MG63 (cell line): Measurements from ENCODE around the gene FLOT1. TPM values are rescaled to one million over a fixed set of nuclear protein-coding genes. Genes with fewer than 3 reads are reported as not detected.

ENCODE experiments used
- DNase-seq: peaks from one replicate; pipeline ENCODE4 v3.0.0-alpha.2; 2020
- H3K27me3 ChIP-seq: fragments of 250-450 bp; sonication (Bioruptor Pico); 2 replicates; pipeline ENCODE4 v1.5.1; 2020; ENCODE audit warnings: mild to moderate bottlenecking, moderate library complexity
- H3K36me3 ChIP-seq: fragments of 250-450 bp; sonication (Bioruptor Pico); 2 replicates; pipeline ENCODE4 v1.5.1; 2020; ENCODE audit warnings: mild to moderate bottlenecking, moderate library complexity
- H3K4me3 ChIP-seq: fragments of 250-450 bp; sonication (Bioruptor Pico); 2 replicates; pipeline ENCODE4 v1.5.1; 2020; ENCODE audit warnings: mild to moderate bottlenecking, moderate library complexity
- H3K9me3 ChIP-seq: fragments of 250-450 bp; sonication (Bioruptor Pico); 2 replicates; pipeline ENCODE4 v1.5.1; 2020; ENCODE audit warnings: mild to moderate bottlenecking, moderate library complexity
- total RNA-seq: library from RNA; depleted of rRNA; stranded (reverse); fragments of >200 nt; shearing (Covaris generic); gene quantifications from 2 replicates; pipeline ENCODE4 v1.2.3, GENCODE V29; 2014; ENCODE audit warnings: low replicate concordance; rRNA removed

The FLOT1 gene, protein sequence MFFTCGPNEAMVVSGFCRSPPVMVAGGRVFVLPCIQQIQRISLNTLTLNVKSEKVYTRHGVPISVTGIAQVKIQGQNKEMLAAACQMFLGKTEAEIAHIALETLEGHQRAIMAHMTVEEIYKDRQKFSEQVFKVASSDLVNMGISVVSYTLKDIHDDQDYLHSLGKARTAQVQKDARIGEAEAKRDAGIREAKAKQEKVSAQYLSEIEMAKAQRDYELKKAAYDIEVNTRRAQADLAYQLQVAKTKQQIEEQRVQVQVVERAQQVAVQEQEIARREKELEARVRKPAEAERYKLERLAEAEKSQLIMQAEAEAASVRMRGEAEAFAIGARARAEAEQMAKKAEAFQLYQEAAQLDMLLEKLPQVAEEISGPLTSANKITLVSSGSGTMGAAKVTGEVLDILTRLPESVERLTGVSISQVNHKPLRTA
- 111 and 137 TPM in 2 replicates for total RNA-seq

DNA sequence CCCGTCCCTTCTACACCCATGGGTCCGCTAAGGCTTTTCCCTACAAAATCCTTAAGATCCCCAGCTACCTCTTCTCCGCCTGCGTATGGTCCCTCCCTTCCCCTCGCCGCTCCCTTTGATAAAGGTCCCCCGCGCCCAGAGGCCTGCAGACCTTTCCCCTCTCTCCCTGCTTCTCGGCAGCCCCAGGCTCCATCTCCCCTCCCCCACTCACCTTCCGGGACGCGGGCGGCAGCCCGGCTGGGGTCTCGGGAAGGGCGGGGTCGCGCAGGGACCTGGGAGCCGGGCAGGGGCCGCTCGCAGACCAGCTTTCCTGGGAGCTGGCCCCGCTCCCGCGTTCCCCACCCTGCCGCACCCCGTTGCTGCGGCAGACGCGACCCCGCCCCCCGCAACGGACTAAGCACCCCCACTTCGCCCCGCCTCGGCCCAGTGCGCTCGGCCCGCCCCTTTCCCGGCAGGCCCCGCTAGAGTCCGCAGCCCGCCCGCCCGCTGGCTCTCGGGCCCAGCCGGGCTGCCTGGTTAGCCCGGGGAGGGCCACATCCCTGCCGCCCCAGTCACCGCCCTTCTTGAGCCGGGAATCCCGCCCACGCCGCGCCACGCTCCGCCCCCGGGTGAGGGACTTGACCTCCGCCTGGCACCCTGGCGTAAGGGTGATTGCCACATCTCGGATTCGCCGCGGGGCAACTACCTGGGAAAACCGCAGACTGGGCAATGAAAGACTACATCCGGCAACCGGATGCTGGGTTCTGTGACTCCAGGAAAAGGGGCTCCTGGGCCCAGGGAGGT lies at the start of gene FLOT1:
FLOT1 (minus strand) TSS at position 372 of the 783 bp plus-strand sequence. CDS start 498 bp downstream, outside the sequence.
- Histone ChIP-seq H3K27me3 (no peaks in the 10 kb centered on the region), H3K9me3 (no peaks in the 10 kb centered on the region), H3K36me3 (peaks cover 50% of the 10 kb centered on the region), H3K4me3 (peak within 1 kb of the TSS; percentile 64)
- peak; percentile 98 for DNase-seq

DNA sequence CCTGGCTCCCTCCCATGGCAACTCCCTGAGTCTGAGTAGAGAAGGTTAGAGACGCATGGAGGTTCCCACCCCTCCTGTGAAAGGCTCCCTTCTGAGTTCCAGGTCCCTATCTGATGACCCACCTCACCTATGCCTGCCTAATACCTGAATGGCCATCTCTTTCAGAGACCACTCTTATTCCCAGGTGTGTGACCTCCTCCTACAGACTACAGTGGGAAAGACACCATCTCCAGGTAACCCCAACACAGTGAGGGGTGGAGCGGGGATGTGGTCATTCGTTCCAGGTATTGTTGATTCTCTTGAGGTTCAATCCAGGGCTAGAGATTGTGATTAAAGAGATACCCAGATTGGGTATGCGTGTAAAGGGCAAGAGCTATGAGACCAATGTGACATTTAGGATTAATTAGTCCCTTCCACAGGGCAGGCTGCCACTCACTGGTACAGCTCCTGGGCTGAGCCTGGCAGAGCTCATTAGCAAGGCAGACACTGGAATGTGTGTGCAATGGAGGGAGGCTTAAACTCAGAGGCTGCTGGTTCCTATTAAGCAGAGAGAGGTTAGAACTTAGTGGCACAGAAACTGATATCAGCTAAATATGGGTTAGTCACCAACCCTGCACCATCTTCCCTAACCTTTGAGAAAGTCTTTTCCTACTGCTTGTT lies 48.4 kb upstream of the FLOT1 start:
- no peaks in the 10 kb centered on the region for H3K27me3 ChIP-seq
- no peak for DNase-seq
- H3K4me3 ChIP-seq, result no peak overlapping the region
- H3K9me3 ChIP-seq, result no peaks in the 10 kb centered on the region
- H3K36me3 ChIP-seq, result no peaks in the 10 kb centered on the region

DNA sequence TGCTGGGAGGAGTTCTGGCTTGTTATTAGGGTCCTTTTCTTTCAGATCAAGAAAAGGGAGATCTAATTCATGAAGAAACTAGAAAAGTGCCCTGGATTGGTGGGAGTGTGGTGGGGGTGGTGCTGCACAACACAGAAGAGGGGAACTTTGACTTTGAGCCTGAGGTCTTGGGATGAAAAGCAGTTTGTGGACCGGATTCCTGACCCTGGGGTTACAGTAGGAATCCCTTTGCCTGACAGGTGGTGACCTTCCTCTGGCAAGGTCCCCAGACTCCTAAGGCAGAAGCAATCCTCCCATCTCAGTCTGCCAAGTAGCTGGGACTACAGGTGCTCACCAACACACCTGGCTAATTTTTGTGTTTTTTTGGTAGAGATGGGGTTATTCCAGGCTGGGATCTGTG lies 47.1 kb upstream of the FLOT1 start:
- Histone ChIP-seq H3K9me3 (no peaks in the 10 kb centered on the region), H3K27me3 (no peaks in the 10 kb centered on the region), H3K36me3 (no peaks in the 10 kb centered on the region), H3K4me3 (no peak overlapping the region)
- no peak for DNase-seq

DNA sequence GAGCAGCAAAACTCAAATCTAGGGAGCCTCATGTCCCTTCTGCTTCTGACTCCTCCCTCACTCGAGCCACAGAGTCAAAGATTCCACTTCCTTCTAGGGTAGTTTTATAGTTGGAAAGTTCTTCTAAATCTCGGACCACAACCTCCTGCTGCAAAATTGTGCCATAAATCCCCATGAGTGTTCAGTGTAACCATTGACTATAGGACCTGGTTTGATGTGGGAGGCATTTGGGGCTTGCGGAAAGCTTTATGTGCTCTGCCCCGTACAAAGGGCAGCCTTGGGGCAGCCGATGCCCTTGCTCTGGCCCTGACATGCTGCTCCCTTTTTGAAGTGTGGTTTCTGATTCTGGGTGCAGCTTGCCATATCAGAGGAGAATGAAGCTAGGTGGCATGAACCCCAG lies 45.5 kb upstream of the FLOT1 start:
- H3K9me3 ChIP-seq, result no peaks in the 10 kb centered on the region
- no peak overlapping the region for H3K4me3 ChIP-seq
- DNase-seq, result no peak
- H3K36me3 ChIP-seq, result no peaks in the 10 kb centered on the region
- no peaks in the 10 kb centered on the region for H3K27me3 ChIP-seq

DNA sequence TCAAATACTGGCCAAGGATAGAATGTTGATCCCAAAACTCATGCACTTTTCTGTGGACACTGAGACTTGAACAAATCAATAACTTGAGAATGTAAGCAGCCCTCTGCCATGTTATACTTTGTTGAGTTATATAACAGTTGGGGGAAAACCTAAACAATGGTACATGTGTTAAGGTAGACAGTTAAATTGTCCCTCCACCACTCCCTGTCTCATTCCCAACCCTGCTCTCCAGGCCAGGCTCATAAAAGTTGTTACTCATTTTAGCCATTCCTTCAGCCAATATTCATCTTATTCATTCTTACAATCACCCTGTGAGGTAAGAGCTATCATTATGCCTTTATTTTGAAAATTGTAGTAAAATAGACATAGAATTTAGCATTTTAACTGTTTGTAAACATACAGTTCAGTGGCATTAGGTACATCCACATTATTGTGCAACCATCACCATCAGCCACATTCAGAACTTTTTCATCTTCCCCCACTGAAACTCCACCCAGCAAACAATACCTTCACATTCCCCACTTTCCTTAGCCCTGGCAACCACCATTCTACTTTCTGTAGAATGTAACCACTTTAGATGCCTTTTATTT lies 40.0 kb upstream of the FLOT1 start:
- Histone ChIP-seq H3K9me3 (no peaks in the 10 kb centered on the region), H3K36me3 (no peaks in the 10 kb centered on the region), H3K27me3 (no peaks in the 10 kb centered on the region), H3K4me3 (no peak overlapping the region)
- peak; percentile 54 for DNase-seq

DNA sequence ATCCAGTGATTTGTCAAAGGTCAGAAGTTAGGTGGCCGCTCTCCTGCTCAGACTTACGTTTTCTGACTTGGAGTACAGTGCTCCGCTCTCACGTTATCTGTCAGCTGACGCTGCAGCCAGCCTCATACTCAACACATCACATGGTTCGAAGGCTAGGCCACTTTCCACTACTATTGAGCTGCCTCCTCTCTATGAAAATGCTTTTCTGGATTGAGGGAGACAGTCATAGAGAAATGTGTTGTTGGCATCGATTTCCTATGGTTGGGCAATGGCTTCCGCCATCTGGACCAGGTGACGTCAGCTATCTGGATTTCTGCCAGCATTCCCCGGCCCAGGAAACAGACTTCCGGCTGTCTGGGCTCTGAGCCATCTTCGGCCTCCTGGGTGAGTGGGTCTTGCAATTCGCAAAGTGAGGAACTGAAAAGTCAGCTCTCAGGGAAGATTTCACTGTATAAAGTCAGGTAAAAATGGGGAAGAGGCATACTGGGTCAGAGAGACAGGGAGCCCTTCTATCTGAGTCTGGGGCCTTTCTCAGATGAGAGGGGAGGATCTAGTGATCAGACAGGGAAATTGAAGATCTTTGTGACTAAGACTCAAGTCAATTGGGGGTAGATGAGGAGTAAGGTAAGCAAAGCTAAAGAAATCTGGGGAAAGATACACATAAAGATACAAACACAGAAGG lies 39.4 kb upstream of the FLOT1 start:
- DNase-seq, result peak; percentile 94
- Histone ChIP-seq H3K9me3 (no peaks in the 10 kb centered on the region), H3K4me3 (no peak overlapping the region), H3K36me3 (no peaks in the 10 kb centered on the region), H3K27me3 (no peaks in the 10 kb centered on the region)

DNA sequence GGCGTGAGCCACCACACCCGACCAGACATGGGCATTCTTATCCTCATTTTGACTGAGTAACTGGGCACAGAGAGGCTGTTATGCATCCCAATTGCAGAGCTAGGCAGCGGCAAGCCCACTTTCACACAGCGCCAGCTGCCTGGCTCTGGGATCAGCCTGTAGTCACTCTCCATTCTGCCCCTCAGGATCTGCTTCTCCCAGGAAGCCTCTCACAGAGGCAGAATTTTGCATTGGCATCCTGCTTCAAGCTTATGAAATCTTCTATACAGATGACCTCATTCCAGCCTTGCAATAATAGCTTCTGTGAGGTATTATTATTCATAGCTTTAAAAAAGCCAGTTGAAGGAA lies 38.9 kb upstream of the FLOT1 start:
- Histone ChIP-seq H3K4me3 (no peak overlapping the region), H3K27me3 (no peaks in the 10 kb centered on the region), H3K36me3 (no peaks in the 10 kb centered on the region), H3K9me3 (no peaks in the 10 kb centered on the region)
- DNase-seq, result peak; percentile 65

DNA sequence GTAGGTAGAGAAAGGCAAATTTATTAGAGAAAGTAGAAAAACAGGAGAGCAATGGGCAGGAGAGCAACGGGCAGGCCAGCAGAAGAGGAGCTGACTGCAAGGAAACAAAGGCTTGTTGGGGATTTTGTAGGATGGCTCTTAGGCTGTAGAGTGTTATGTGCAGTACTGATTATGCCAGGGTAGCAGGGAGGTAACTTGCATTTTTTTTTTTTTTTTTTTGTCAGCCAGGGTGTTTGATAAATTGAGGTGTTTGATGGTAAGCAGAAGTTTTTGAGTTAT lies 38.1 kb upstream of the FLOT1 start:
- Histone ChIP-seq H3K9me3 (no peaks in the 10 kb centered on the region), H3K36me3 (no peaks in the 10 kb centered on the region), H3K27me3 (no peaks in the 10 kb centered on the region), H3K4me3 (no peak overlapping the region)
- DNase-seq, result no peak

DNA sequence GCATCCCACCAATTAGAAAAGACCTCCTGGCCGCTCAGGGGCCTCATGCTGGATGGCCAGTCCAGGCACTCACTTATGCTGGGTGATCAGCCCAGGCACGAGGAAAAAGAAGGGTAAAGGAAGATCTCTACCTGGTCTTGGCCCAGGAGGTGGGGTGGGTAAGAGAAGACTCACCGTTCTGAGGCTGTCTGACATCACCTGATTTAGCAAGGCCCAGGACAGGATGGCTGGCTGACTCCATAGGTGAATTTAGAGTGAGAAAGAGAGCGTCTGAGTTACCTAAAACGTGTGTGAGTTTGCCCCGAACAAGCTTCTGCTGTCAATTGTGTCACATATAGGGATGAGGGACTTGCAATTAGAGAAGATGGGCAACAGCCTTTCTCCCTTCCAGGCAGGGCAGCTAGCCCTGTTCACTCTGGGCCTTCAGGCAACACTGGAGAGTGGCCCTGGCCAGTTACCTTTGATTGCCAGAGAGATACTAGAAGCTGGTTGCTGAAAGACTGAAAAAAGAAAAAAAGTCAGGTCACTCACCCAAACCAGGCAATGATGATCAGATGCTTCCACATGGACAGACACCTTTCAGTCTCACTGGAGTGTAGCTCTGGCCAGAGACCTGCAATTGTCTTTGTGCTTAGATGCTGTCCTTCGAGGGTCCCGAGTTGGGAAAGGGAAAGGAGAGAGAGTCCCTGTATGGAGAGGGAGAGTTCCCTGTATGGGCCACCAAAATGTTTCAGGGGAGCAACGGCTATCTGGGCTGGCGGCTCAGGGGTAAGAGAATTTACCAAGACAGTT lies 37.6 kb upstream of the FLOT1 start:
- no peaks in the 10 kb centered on the region for H3K27me3 ChIP-seq
- H3K9me3 ChIP-seq, result no peaks in the 10 kb centered on the region
- H3K4me3 ChIP-seq, result no peak overlapping the region
- no peaks in the 10 kb centered on the region for H3K36me3 ChIP-seq
- DNase-seq, result no peak

DNA sequence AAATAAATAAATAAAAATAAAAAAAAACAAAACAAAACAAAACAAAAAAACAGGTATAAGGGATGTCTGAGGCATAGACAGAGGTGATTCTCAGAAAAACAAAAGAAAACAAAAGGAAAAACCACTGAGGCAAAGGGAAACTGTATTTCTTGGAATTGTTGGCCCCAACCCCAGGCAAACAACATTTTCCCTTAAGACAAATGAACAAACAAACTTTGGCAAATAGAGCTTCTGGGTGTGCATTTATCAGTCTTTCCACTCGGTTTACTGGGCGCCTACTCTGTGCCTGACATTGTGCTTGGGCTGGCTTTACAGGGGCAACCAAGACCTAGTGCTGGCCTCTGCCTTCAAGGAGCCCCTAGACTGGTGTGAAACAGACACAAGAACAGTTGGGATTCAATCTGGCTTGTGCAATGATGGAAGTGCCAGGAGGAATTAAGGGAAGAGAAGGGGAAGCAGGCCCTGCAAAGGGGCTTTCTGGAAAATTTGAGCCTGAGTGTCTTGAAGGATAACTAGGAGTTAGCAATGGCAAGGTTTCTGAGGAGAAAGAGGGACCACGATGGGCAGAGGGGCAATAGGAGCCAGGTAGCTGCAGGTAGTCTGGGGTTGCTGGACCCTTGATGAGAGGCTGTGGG lies 35.6 kb upstream of the FLOT1 start:
- DNase-seq, result no peak
- H3K36me3 ChIP-seq, result no peaks in the 10 kb centered on the region
- no peaks in the 10 kb centered on the region for H3K9me3 ChIP-seq
- no peak overlapping the region for H3K4me3 ChIP-seq
- no peaks in the 10 kb centered on the region for H3K27me3 ChIP-seq

DNA sequence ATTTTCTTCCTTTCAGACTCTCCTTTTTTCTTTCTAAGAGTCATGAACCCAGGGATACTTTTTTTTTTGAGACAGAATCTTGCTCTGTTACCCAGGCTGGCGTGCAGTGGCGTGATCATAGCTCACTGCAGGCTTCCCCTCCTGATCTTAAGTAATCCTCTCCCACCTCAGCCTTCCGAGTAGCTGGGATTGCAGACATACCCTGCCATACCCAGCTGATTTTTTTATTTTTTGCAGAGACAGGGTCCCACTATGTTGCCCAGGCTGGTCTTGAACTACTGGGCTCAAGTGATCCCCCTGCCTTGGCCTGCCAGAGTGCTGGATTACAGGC lies 34.6 kb upstream of the FLOT1 start:
- Histone ChIP-seq H3K4me3 (no peak overlapping the region), H3K36me3 (no peaks in the 10 kb centered on the region), H3K9me3 (no peaks in the 10 kb centered on the region), H3K27me3 (no peaks in the 10 kb centered on the region)
- DNase-seq, result no peak

DNA sequence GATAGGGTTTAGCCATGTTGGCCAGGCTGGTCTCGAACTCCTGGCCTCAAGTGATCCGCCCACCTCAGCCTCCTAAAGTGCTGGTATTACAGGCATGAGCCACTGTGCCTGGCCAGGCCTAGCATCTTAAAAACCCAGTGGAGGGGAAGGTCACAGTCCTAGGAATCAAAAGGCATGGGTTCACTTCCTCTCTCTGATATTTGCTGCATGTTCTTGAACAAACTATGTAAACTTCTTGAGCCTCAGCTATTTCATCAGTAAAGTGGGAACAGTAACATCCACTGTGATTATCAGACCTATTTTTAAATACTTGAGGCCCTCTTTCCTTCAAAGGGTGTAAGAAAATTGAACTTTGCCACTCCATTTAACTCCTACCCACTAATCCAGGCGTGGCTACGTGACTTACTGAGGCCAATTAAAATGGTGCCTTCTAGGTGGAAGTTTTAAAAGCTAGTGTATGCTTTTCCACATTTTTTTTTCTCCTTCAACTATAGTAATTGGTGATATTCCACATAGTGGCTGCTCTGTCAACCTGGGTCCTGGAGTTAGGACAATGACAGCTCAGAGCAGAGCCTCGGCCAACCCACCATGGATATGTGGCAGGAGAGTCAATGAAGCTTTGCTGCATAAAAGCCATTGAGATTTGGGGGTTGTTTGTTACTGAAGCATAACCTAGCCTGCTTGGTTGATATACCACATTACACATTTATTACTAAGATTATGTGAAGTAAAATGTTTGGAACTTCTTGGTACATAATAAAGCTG lies 34.1 kb upstream of the FLOT1 start:
- DNase-seq, result no peak
- Histone ChIP-seq H3K4me3 (no peak overlapping the region), H3K27me3 (no peaks in the 10 kb centered on the region), H3K9me3 (no peaks in the 10 kb centered on the region), H3K36me3 (no peaks in the 10 kb centered on the region)

DNA sequence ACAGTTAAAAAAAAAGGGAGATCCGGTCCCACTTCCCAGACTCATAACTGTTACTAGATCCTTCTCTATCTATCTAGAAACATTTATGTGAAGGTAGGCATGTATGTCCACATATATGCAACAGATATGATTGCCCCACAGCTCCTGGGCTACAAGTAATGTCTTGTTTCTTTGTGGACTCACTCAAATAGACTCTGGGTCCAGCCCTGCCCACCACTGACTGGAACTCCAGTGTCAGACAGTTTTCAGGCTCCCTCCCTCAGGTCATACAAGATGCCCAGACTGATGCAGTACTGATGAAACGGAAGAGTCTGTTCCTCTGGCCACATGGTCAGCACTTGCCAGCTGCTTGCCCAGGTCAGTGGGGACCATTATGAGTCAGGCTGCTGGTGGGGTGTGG lies 32.6 kb upstream of the FLOT1 start:
- H3K9me3 ChIP-seq, result no peaks in the 10 kb centered on the region
- DNase-seq, result no peak
- no peaks in the 10 kb centered on the region for H3K36me3 ChIP-seq
- H3K4me3 ChIP-seq, result no peak overlapping the region
- no peaks in the 10 kb centered on the region for H3K27me3 ChIP-seq

DNA sequence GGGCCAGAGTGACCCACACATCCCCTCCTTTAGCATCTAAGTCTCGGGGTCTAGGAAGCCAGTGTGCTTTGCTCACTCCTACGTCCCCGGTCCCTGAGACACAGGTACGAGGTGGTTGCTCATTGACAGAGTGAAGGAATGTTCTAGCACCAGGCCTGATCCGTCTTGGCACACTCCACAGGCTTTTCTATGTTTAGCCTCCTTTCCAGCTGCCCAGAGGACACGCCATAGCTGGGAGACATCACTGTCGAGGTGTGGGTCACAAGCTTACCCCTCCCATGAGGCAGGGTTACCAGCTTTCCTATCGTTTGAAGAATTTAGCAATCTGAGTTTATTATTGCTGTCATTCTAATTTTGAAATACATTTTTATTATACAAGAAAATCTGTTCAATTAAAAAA lies 32.2 kb upstream of the FLOT1 start:
- H3K36me3 ChIP-seq, result no peaks in the 10 kb centered on the region
- no peak for DNase-seq
- no peaks in the 10 kb centered on the region for H3K27me3 ChIP-seq
- H3K9me3 ChIP-seq, result no peaks in the 10 kb centered on the region
- no peak overlapping the region for H3K4me3 ChIP-seq

DNA sequence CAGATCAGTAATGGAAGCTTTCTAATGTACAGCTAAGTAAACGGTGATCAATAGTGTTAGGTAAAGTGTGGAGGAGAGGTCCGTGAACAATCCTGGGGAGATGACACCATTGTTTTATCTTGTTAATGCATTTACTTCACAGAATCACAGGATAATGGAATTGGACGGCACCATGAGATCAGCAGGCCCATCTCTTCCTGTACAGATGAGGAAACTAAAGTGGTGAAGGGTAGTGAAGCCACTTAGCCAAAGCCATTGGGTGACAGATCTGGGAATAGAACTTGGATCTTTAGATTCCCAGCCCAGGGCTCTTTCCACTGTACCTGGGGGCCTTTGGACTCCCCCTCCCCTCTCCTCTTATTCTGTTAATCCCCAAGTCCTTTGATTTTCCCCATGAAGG lies 28.1 kb upstream of the FLOT1 start:
- no peaks in the 10 kb centered on the region for H3K27me3 ChIP-seq
- no peak overlapping the region for H3K4me3 ChIP-seq
- no peaks in the 10 kb centered on the region for H3K36me3 ChIP-seq
- no peaks in the 10 kb centered on the region for H3K9me3 ChIP-seq
- no peak for DNase-seq
